ENCODE data around the gene MANBA. TPM values are rescaled to one million over a fixed set of nuclear protein-coding genes. Genes with fewer than 3 reads are reported as not detected.

Gene MANBA
- total RNA-seq, 1 experiment from 2014 or later = 21.4 TPM

GRCh38 chr4:102647117-102647516 lies 113.7 kb downstream of the MANBA start:
- no peak overlapping the region for H2BK12ac ChIP-seq (ENCODE audit: insufficient read length, low read depth, low read length)
- no peak overlapping the region for H4K8ac ChIP-seq (replicated peaks; ENCODE audit: insufficient read length, low read depth, low read length)
- no peaks in the 10 kb centered on the region for H4K20me1 ChIP-seq (ENCODE audit: control insufficient read depth, insufficient read depth, insufficient read length)
- no peak overlapping the region for H3T11ph ChIP-seq (ENCODE audit: low read length)
- H2BK5ac ChIP-seq (ENCODE audit: insufficient read length, low read length) = no peak overlapping the region
- WGBS (ENCODE audit: extremely low coverage, insufficient read length, low lambda C conversion rate) = no CpG with 5 or more reads among the region's 1 CpG
- TF ChIP-seq, protein P1, sequence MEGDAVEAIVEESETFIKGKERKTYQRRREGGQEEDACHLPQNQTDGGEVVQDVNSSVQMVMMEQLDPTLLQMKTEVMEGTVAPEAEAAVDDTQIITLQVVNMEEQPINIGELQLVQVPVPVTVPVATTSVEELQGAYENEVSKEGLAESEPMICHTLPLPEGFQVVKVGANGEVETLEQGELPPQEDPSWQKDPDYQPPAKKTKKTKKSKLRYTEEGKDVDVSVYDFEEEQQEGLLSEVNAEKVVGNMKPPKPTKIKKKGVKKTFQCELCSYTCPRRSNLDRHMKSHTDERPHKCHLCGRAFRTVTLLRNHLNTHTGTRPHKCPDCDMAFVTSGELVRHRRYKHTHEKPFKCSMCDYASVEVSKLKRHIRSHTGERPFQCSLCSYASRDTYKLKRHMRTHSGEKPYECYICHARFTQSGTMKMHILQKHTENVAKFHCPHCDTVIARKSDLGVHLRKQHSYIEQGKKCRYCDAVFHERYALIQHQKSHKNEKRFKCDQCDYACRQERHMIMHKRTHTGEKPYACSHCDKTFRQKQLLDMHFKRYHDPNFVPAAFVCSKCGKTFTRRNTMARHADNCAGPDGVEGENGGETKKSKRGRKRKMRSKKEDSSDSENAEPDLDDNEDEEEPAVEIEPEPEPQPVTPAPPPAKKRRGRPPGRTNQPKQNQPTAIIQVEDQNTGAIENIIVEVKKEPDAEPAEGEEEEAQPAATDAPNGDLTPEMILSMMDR (conservative IDR thresholded peaks at IDR 0.05) = no peak
- H3K23ac ChIP-seq (ENCODE audit: insufficient read length, low read depth, low read length) = no peak overlapping the region
- H3K9me3 ChIP-seq (ENCODE audit: control insufficient read depth, low read depth, low read length) = no peaks in the 10 kb centered on the region
- H4K91ac ChIP-seq (ENCODE audit: insufficient read length, low read depth, low read length) = no peak overlapping the region
- Mint-ChIP-seq H3K4me3 (no peak overlapping the region), H3K27me3 (ENCODE audit: low read depth) (no peaks in the 10 kb centered on the region), H3K36me3 (ENCODE audit: insufficient read depth in 1 of 3, low read depth in 3 of 3) (peaks cover 4 to 9% (median 5%) of the 10 kb centered on the region in 3 experiments; a peak in 5 of 7 replicates), H3K4me1 (no peaks in the 10 kb centered on the region), H3K9me3 (no peaks in the 10 kb centered on the region), H3K27ac (no peak overlapping the region)
- no peaks in the 10 kb centered on the region for H3K4me1 ChIP-seq (ENCODE audit: insufficient read depth, low read length)
- H2BK120ac ChIP-seq (ENCODE audit: low read depth, low read length, poor library complexity, severe bottlenecking) = no peak overlapping the region
- H3K79me1 ChIP-seq (ENCODE audit: insufficient read depth, low read depth, low read length, poor library complexity, severe bottlenecking) = no peaks in the 10 kb centered on the region
- no peak overlapping the region for H4K5ac ChIP-seq (ENCODE audit: insufficient read length, low read depth, low read length)
- H2AK5ac ChIP-seq (ENCODE audit: insufficient read length, low read length) = no peak overlapping the region
- H3K4me2 ChIP-seq (ENCODE audit: insufficient read depth, insufficient read length, low read length) = no peak overlapping the region
- no peak overlapping the region for H3K27ac ChIP-seq (ENCODE audit: insufficient read length, low read depth, low read length)
- no peak overlapping the region for H3K4ac ChIP-seq (ENCODE audit: low read depth, low read length)
- H3K79me2 ChIP-seq (ENCODE audit: insufficient read depth, low read length) = no peaks in the 10 kb centered on the region
- H3K56ac ChIP-seq (ENCODE audit: insufficient read length, low read depth, low read length) = no peak overlapping the region
- H3K27me3 ChIP-seq (ENCODE audit: insufficient read depth, low read length) = no peaks in the 10 kb centered on the region
- no peak overlapping the region for H2BK15ac ChIP-seq (ENCODE audit: low read depth, low read length)
- H3K18ac ChIP-seq (ENCODE audit: insufficient read length, low read depth, low read length) = no peak overlapping the region
- no peak overlapping the region for H3K14ac ChIP-seq (ENCODE audit: insufficient read depth, low read length)
- H3K9ac ChIP-seq (ENCODE audit: extremely low read depth, insufficient read length, low read length) = no peak overlapping the region
- H2AFZ ChIP-seq (ENCODE audit: low read length) = no peak overlapping the region
- H3K23me2 ChIP-seq (ENCODE audit: insufficient read length, low read depth, low read length, poor library complexity, severe bottlenecking) = no peaks in the 10 kb centered on the region
- no peak overlapping the region for H2BK20ac ChIP-seq (ENCODE audit: low read depth, low read length, poor library complexity, severe bottlenecking)
- no peak for DNase-seq
